CD4-positive, alpha-beta T cell treated with Interleukin-17A for 1 hour (primary cell): ENCODE results near the gene LBR.

Source experiments
- DNase-seq: peaks from one replicate; pipeline ENCODE4 v3.0.0-alpha.2; 2020

LBR gene

DNA sequence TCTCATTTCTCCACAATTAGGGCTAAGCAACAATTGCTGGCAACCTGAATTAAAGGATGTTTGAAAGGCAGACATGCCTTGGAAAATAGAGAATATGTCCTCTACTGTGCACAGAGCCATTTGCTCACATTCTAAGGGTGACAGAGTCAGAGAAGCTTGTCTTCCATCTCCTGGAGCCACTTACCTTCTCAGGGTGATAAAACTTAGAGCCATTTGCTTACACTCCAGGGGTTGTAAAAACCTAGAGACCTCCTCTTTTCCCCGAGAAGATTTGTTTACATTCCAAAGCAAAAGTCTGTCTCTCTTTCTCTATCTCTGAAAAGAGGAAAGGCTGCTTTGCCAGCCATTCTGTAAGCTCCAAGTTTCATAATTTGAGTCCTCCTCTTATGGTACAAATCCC is 61.3 kb downstream of the LBR start:
- no peak for DNase-seq

- DNase-seq, result no peak
These were observed 61.8 kb downstream of the LBR start for GRCh38 chr1:225366018-225366417.

- no peak for DNase-seq
These were observed 63.4 kb downstream of the LBR start for GRCh38 chr1:225364439-225364838.

DNA sequence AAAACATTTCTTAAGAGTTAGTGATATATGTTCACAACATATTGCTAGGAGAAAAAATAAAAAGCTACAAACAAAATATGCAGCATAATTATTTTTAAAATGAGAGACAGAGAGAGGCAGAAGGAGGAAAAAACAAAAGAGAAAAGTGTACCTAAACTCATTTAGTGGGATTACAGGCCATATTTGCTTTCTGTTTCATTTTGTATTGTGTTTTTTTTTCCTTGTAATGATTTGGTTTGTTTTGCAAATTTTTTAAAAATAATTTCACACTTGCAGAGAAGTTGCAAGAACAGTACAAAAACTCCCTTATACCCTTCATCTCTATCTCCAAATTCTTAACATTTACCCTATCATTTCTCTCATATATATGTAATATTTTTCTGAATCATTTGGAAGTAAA is 65.0 kb downstream of the LBR start:
- no peak for DNase-seq

- DNase-seq, result no peak
These were observed 66.7 kb downstream of the LBR start for GRCh38 chr1:225361176-225361575.

GRCh38 chr1:225360119-225360518 is 67.7 kb downstream of the LBR start:
- DNase-seq, result no peak

GRCh38 chr1:225355863-225356262 is 72.0 kb downstream of the LBR start:
- DNase-seq, result no peak

DNA sequence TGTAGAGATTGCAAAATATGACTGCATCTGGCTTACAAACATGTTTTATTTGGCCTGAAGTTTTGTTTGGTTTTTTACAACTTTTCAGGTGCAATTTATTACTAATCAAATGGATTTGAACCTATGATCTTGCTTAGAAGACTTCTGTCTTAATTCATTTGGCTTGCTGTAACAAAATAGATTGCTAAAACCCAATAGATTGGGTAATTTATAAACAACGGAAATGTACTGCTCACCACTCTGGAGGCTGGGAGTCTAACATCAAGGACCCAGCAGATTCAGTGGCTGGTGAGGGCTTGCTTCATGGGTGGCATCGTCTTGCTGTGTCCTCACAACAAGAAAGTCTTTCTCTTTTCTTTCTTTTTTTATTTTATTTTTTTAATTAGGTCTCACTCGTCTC is 72.9 kb downstream of the LBR start:
- DNase-seq, result no peak
